IMR-90 (cell line): ENCODE data around the gene NCAPG2. TPM values are rescaled to one million over a fixed set of nuclear protein-coding genes. Genes with fewer than 3 reads are reported as not detected.

ENCODE experiments used
- ATAC-seq: fragments of 200-7000 bp; cut with Tn5 transposase; 2 replicates; pipeline ENCODE4 v1.9.1; 2020; ENCODE audit warnings: low read depth, mild to moderate bottlenecking, moderate library complexity
- BruUV-seq: library from RNA; stranded (reverse); fragments of 400-500 nt; replicated peaks from 2 replicates; lab custom pipeline; 2021; lab: Mats Ljungman, UMichigan
- CTCF ChIA-PET: fragments of 300-600 bp; formaldehyde crosslinking; extraction: SDS; loops from one replicate; lab custom pipeline; 2021; ENCODE audit warnings: antibody characterized with exemption; lab: Yijun Ruan, JAX
- POLR2A ChIA-PET: fragments of 300-600 bp; sonication (Branson Sonifier 250); formaldehyde crosslinking; loops from one replicate; lab custom pipeline; 2022; ENCODE audit warnings: antibody characterized with exemption; ENCODE audit not compliant: unreplicated experiment; lab: Charles Lee
- DNase-seq: peaks from one replicate; pipeline ENCODE4 v3.0.0; 2013
- H2AFZ ChIP-seq: replicated peaks from 2 replicates; pipeline ENCODE3; 2013; ENCODE audit warnings: low read length, mild to moderate bottlenecking; ENCODE audit not compliant: poor library complexity
- H2AK5ac ChIP-seq: 2 replicates; pipeline ENCODE4 v1.6.1; 2013; ENCODE audit warnings: low read depth, low read length, inconsistent platforms
- H2AK9ac ChIP-seq: replicated peaks from 2 replicates; pipeline ENCODE3; 2013; ENCODE audit warnings: mild to moderate bottlenecking, low read depth, low read length, moderate library complexity; ENCODE audit not compliant: poor library complexity
- H2BK120ac ChIP-seq: 2 replicates; pipeline ENCODE4 v1.6.1; 2013; ENCODE audit warnings: low read depth, low read length, inconsistent platforms
- H2BK15ac ChIP-seq: 3 replicates; pipeline ENCODE4 v1.6.1; 2013; ENCODE audit warnings: low read depth, low read length, inconsistent platforms
- H2BK20ac ChIP-seq: 2 replicates; pipeline ENCODE4 v1.6.1; 2013; ENCODE audit warnings: low read depth, mild to moderate bottlenecking, inconsistent platforms, low read length, moderate library complexity
- H2BK5ac ChIP-seq: 2 replicates; pipeline ENCODE4 v1.6.1; 2013; ENCODE audit warnings: mild to moderate bottlenecking, low read depth, low read length, inconsistent platforms; ENCODE audit not compliant: poor library complexity, severe bottlenecking
- H3K14ac ChIP-seq: replicated peaks from 2 replicates; pipeline ENCODE4 v1.6.1; 2013; ENCODE audit warnings: low read depth, low read length, inconsistent platforms
- H3K18ac ChIP-seq: 2 replicates; pipeline ENCODE4 v1.6.1; 2013; ENCODE audit warnings: low read depth, low read length, control low read depth
- H3K23ac ChIP-seq: 2 replicates; pipeline ENCODE4 v1.6.1; 2013; ENCODE audit warnings: low read depth, low read length, inconsistent platforms
- H3K27ac ChIP-seq: 2 replicates; pipeline ENCODE4 v1.5.1; 2013; ENCODE audit warnings: mild to moderate bottlenecking, control low read depth, low read length; ENCODE audit not compliant: insufficient read depth
- H3K27me3 ChIP-seq: 2 replicates; pipeline ENCODE4 v1.6.1; 2013; ENCODE audit warnings: low read length; ENCODE audit not compliant: control insufficient read depth, insufficient read depth
- H3K36me3 ChIP-seq: 2 replicates; pipeline ENCODE4 v1.6.1; 2013; ENCODE audit warnings: low read length, mixed read lengths; ENCODE audit not compliant: control insufficient read depth, insufficient read depth
- H3K4ac ChIP-seq: 2 replicates; pipeline ENCODE4 v1.6.1; 2013; ENCODE audit warnings: low read depth, low read length, inconsistent platforms
- H3K4me1 ChIP-seq: 2 replicates; pipeline ENCODE4 v1.6.1; 2013; ENCODE audit warnings: low read length, mixed read lengths; ENCODE audit not compliant: control insufficient read depth, insufficient read depth
- H3K4me2 ChIP-seq: 2 replicates; pipeline ENCODE4 v1.6.1; 2013; ENCODE audit warnings: low read depth, mild to moderate bottlenecking, control low read depth, low read length, moderate library complexity
- H3K4me3 ChIP-seq: 2 replicates; pipeline ENCODE4 v1.5.1; 2013; ENCODE audit warnings: low read depth, mild to moderate bottlenecking, control low read depth, low read length, moderate library complexity; ENCODE audit not compliant: insufficient read depth
- H3K56ac ChIP-seq: 2 replicates; pipeline ENCODE4 v1.6.1; 2013; ENCODE audit warnings: low read length, inconsistent platforms; ENCODE audit not compliant: insufficient read depth; ENCODE audit errors: extremely low read depth
- H3K79me1 ChIP-seq, 2 experiments: 2 replicates each; pipeline ENCODE4 v1.6.1; 2013; ENCODE audit warnings: low read length in 2 of 2, inconsistent platforms in 1 of 2, low read depth in 1 of 2
- H3K9ac ChIP-seq: 2 replicates; pipeline ENCODE4 v1.6.1; 2013; ENCODE audit warnings: low read depth, low read length, control low read depth
- H3K9me1 ChIP-seq: 2 replicates; pipeline ENCODE4 v1.6.1; 2013; ENCODE audit warnings: low read length, inconsistent platforms; ENCODE audit not compliant: insufficient read depth
- H3K9me3 ChIP-seq: 2 replicates; pipeline ENCODE4 v1.6.1; 2013; ENCODE audit warnings: low read length; ENCODE audit not compliant: control insufficient read depth, insufficient read depth
- H4K20me1 ChIP-seq: 2 replicates; pipeline ENCODE4 v1.6.1; 2013; ENCODE audit warnings: low read length, inconsistent platforms; ENCODE audit not compliant: insufficient read depth
- H4K5ac ChIP-seq: 2 replicates; pipeline ENCODE4 v1.6.1; 2013; ENCODE audit warnings: mild to moderate bottlenecking, low read depth, low read length, control low read depth
- H4K8ac ChIP-seq, 2 experiments: 2 replicates each; pipeline ENCODE4 v1.6.1; 2013; ENCODE audit warnings: low read depth in 2 of 2, low read length in 2 of 2, control low read depth in 1 of 2, inconsistent platforms in 1 of 2
- H4K91ac ChIP-seq: 2 replicates; pipeline ENCODE4 v1.6.1; 2013; ENCODE audit warnings: low read depth, low read length, inconsistent platforms; ENCODE audit not compliant: insufficient read depth
- CEBPB ChIP-seq: IDR thresholded peaks from 2 replicates; pipeline ENCODE4 v1.6.1; 2012; ENCODE audit warnings: low read depth, low read length, improper control_type of control experiment
- CHD1 ChIP-seq: IDR thresholded peaks from 2 replicates; pipeline ENCODE4 v1.6.1; 2012; ENCODE audit warnings: low read depth, low read length, improper control_type of control experiment
- FOS ChIP-seq: fragments of 150-350 bp; IDR thresholded peaks from 2 replicates; pipeline ENCODE4 v1.6.1; 2016; ENCODE audit warnings: low read depth, low read length
- MAFK ChIP-seq: IDR thresholded peaks from 2 replicates; pipeline ENCODE4 v1.6.1; 2012; ENCODE audit warnings: low read depth, low read length, improper control_type of control experiment
- MAZ ChIP-seq: IDR thresholded peaks from 2 replicates; pipeline ENCODE4 v1.6.1; 2012; ENCODE audit warnings: low read depth, mild to moderate bottlenecking, low read length, improper control_type of control experiment, moderate library complexity, borderline replicate concordance
- NFE2L2 ChIP-seq: fragments of 150-350 bp; IDR thresholded peaks from 2 replicates; pipeline ENCODE4 v1.6.1; 2016; ENCODE audit warnings: low read depth, mild to moderate bottlenecking, low read length
- POLR2A ChIP-seq: IDR thresholded peaks from 2 replicates; pipeline ENCODE4 v1.6.1; 2012; ENCODE audit warnings: mild to moderate bottlenecking, low read depth, low read length
- RCOR1 ChIP-seq: IDR thresholded peaks from 2 replicates; pipeline ENCODE4 v1.6.1; 2012; ENCODE audit warnings: mild to moderate bottlenecking, low read length, improper control_type of control experiment; ENCODE audit not compliant: insufficient replicate concordance
- RFX5 ChIP-seq: IDR thresholded peaks from 2 replicates; pipeline ENCODE4 v1.8.0; 2012; ENCODE audit warnings: low read depth, mild to moderate bottlenecking, low read length, moderate library complexity
- SMC3 ChIP-seq: fragments of 150-350 bp; IDR thresholded peaks from 2 replicates; pipeline ENCODE4 v1.6.1; 2016; ENCODE audit warnings: low read depth, mild to moderate bottlenecking, antibody characterized with exemption, low read length, moderate library complexity
- USF2 ChIP-seq: fragments of 150-350 bp; IDR thresholded peaks from 2 replicates; pipeline ENCODE4 v1.6.1; 2017; ENCODE audit warnings: mild to moderate bottlenecking, antibody characterized with exemption, low read length, low read depth
- whole genome bisulfite sequencing, 2 experiments: methylation state at CpG; one replicate each; pipeline versions ENCODE4 v1.1.5 to v1.1.7; 2013; ENCODE audit warnings: missing lambda C conversion rate in 2 of 2; ENCODE audit not compliant: insufficient read length in 1 of 2; ENCODE audit errors: extremely low coverage in 2 of 2; 5-methylcytosine and 5-hydroxymethylcytosine counted together
- dilution Hi-C: fragments of 300-500 bp; cut with HindIII; formaldehyde crosslinking; loops from one replicate; pipeline ENCODE4 v1.14.3; 2018; ENCODE audit warnings: low sequenced_read_pairs; ENCODE audit not compliant: unreplicated experiment
- in situ Hi-C: fragments of 300-500 bp; cut with MboI; formaldehyde crosslinking; loops from 3 replicates; pipeline ENCODE4 v1.14.3; 2019; ENCODE audit warnings: low sequenced_read_pairs, inconsistent platforms, mixed read lengths
- intact Hi-C: fragments of 100-400 bp; cut with micrococcal nuclease; formaldehyde crosslinking; loops from 2 replicates; pipeline ENCODE4 v1.10.0; 2022
- polyA plus RNA-seq, 3 experiments: library from polyadenylated mRNA; depleted of rRNA; stranded (reverse); fragments of >200 nt; gene quantifications; 2 replicates each; pipeline ENCODE4 v1.2.3, GENCODE V29; 2012; ENCODE audit warnings: low replicate concordance in 1 of 3
- total RNA-seq: library from RNA; depleted of rRNA; stranded (reverse); fragments of >200 nt; gene quantifications from 2 replicates; pipeline ENCODE4 v1.2.3, GENCODE V29; 2012
- TF ChIP-seq, protein P1 (sequence below): conservative IDR thresholded peaks from 2 replicates; pipeline ENCODE4 v1.5.1; 2012; ENCODE audit warnings: mild to moderate bottlenecking, low read depth, low read length, improper control_type of control experiment

The NCAPG2 gene
- total and polyA plus RNA-seq, 2 of the 4 experiments (the other 2 are of a cell fraction), result 25.6 to 25.8 TPM

DNA sequence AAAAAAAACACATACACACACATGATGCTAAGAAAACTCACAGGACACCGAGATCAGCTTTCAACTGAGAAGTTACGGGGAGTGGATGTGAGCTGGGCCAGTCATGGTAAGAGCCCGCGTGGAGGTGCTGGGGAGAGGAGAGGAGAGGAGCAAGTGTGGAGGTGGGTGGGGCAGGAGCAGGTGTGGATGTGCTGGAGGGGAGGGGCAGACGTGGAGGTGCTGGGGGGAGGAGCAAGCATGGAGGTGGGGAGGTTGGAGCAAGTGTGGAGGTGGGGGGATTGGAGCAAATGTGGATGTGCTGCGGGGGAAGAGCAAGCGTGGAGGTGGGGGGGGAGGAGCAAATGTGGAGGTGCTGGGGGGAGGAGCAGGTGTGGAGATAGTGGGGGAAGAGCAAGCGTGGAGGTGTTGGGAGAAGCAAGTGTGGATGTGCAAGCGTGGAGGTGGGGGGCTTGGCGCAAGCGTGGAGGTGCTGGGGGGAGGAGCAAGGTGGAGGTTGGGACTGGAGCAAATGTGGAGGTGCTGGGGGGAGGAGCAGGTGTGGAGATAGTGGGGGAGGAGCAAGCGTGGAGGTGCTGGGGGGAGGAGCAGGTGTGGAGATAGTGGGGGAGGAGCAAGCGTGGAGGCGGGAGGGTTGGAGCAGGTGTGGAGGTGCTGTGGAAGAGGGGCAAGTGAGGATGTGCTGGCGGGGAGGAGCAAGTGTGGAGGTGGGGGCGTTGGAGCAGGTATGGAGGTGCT is 24.5 kb upstream of the NCAPG2 start:
- H4K5ac ChIP-seq, result no peak overlapping the region
- H3K4me2 ChIP-seq, result no peak overlapping the region
- DNase-seq, result no peak
- dilution Hi-C loops, result no loop called here
- H3K4me1 ChIP-seq, result peaks cover 2% of the 10 kb centered on the region; the same call in 1 of the 2 replicates
- no peak overlapping the region for H2BK120ac ChIP-seq
- H3K23ac ChIP-seq, result no peak overlapping the region
- peaks cover 11% of the 10 kb centered on the region; the same call in 1 of the 2 replicates for H3K36me3 ChIP-seq
- no peak overlapping the region for H3K9ac ChIP-seq
- TF ChIP-seq, protein P1, sequence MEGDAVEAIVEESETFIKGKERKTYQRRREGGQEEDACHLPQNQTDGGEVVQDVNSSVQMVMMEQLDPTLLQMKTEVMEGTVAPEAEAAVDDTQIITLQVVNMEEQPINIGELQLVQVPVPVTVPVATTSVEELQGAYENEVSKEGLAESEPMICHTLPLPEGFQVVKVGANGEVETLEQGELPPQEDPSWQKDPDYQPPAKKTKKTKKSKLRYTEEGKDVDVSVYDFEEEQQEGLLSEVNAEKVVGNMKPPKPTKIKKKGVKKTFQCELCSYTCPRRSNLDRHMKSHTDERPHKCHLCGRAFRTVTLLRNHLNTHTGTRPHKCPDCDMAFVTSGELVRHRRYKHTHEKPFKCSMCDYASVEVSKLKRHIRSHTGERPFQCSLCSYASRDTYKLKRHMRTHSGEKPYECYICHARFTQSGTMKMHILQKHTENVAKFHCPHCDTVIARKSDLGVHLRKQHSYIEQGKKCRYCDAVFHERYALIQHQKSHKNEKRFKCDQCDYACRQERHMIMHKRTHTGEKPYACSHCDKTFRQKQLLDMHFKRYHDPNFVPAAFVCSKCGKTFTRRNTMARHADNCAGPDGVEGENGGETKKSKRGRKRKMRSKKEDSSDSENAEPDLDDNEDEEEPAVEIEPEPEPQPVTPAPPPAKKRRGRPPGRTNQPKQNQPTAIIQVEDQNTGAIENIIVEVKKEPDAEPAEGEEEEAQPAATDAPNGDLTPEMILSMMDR, result no peak
- TF ChIP-seq USF2 (no peak), MAZ (no peak), CEBPB (no peak), CHD1 (no peak), RCOR1 (no peak), POLR2A (no peak), SMC3 (no peak), NFE2L2 (no peak), MAFK (no peak), RFX5 (no peak), FOS (no peak)
- ChIA-PET POLR2A (no interaction called here), CTCF (no interaction called here)
- no peaks in the 10 kb centered on the region for H3K27me3 ChIP-seq
- H2BK20ac ChIP-seq, result no peak overlapping the region
- no peak overlapping the region for H3K27ac ChIP-seq
- no peaks in the 10 kb centered on the region for H4K20me1 ChIP-seq
- no peak overlapping the region for H4K91ac ChIP-seq
- H3K9me3 ChIP-seq, result no peaks in the 10 kb centered on the region
- H3K56ac ChIP-seq, result no peak overlapping the region
- no peak overlapping the region for H4K8ac ChIP-seq
- H2AK9ac ChIP-seq, result no peak overlapping the region
- BruUV-seq, result no TSS peak
- ATAC-seq, result no peak
- no peak overlapping the region for H2BK15ac ChIP-seq
- in situ Hi-C loops, result no loop called here
- no peak overlapping the region for H3K14ac ChIP-seq
- H3K9me1 ChIP-seq, result peaks cover 4% of the 10 kb centered on the region; the same call in 1 of the 2 replicates
- H3K4me3 ChIP-seq, result no peak overlapping the region
- no peak overlapping the region for H2AFZ ChIP-seq
- H3K4ac ChIP-seq, result no peak overlapping the region
- intact Hi-C loops, result no loop called here
- peaks cover 0 to 1% of the 10 kb centered on the region in 2 experiments; a peak in 2 of 4 replicates for H3K79me1 ChIP-seq
- no peak overlapping the region for H2BK5ac ChIP-seq
- H3K18ac ChIP-seq, result no peak overlapping the region
- WGBS, 2 experiments, result 96% methylated on average over 7 of the region's 16 CpGs; no CpG with 5 or more reads in 1 of the 2 experiments
- H2AK5ac ChIP-seq, result no peak overlapping the region
